Stimulated activated CD4-positive, alpha-beta T cell treated with anti-CD3 and anti-CD28 coated beads, Interleukin-1b, Interleukin-23, amount 100 ng/mL, for 4 hours (primary cell): ENCODE results near the gene NWD2.

Experiments
- DNase-seq, 2 donors: peaks; one replicate each; pipeline ENCODE4 v3.0.0-alpha.2; 2020; ENCODE audit warnings: low read depth in 2 of 2

Gene NWD2

GRCh38 chr4:37304612-37305011 is 60.1 kb downstream of the NWD2 start:
- DNase-seq = no peak

- DNase-seq = no peak
These were observed 61.4 kb downstream of the NWD2 start for GRCh38 chr4:37305984-37306383.

GRCh38 chr4:37317104-37317643 is 72.6 kb downstream of the NWD2 start:
- no peak for DNase-seq

GRCh38 chr4:37320513-37321235 is 76.1 kb downstream of the NWD2 start:
- DNase-seq = no peak

- no peak for DNase-seq
These were observed 77.6 kb downstream of the NWD2 start for GRCh38 chr4:37322122-37322521.

- DNase-seq = no peak
These were observed 80.0 kb downstream of the NWD2 start for GRCh38 chr4:37324546-37324945.

GRCh38 chr4:37326852-37327251 is 82.3 kb downstream of the NWD2 start:
- no peak for DNase-seq

GRCh38 chr4:37338972-37339371 is 94.4 kb downstream of the NWD2 start:
- DNase-seq = no peak

GRCh38 chr4:37358748-37359147 is 114.2 kb downstream of the NWD2 start:
- no peak for DNase-seq

- no peak for DNase-seq
These were observed 114.7 kb downstream of the NWD2 start for GRCh38 chr4:37359261-37359660.

GRCh38 chr4:37365888-37366287 is 121.3 kb downstream of the NWD2 start:
- no peak for DNase-seq

GRCh38 chr4:37367901-37368300 is 123.4 kb downstream of the NWD2 start:
- no peak for DNase-seq

- DNase-seq = no peak
These were observed 125.5 kb downstream of the NWD2 start for GRCh38 chr4:37370052-37370451.

GRCh38 chr4:37381040-37381668 is 136.6 kb downstream of the NWD2 start:
- no peak for DNase-seq

GRCh38 chr4:37383579-37384229 is 139.2 kb downstream of the NWD2 start:
- no peak for DNase-seq

GRCh38 chr4:37385424-37385823 is 140.9 kb downstream of the NWD2 start:
- DNase-seq = no peak

GRCh38 chr4:37388681-37389365 is 144.3 kb downstream of the NWD2 start:
- DNase-seq = no peak

- DNase-seq = no peak
These were observed 144.8 kb downstream of the NWD2 start for GRCh38 chr4:37389366-37389765.

- DNase-seq = no peak
These were observed 145.5 kb downstream of the NWD2 start for GRCh38 chr4:37389967-37390580.

GRCh38 chr4:37392521-37393255 is 148.1 kb downstream of the NWD2 start:
- DNase-seq = no peak

- no peak for DNase-seq
These were observed 148.8 kb downstream of the NWD2 start for GRCh38 chr4:37393321-37393720.
